Amniotic epithelial cell (primary cell): ENCODE results near the gene CLCNKB.
"Not testable (repeated sequence)": the region's sequence is repeated elsewhere in the genome, so short reads cannot be mapped to it uniquely, and the experiment has no call there.

Experiments used
- DNase-seq: peaks from one replicate; pipeline ENCODE4 v3.0.0-alpha.2; 2010; ENCODE audit warnings: low read depth

The CLCNKB gene

GRCh38 chr1:16043521-16043920 is at the start of gene CLCNKB:
TSS of gene CLCNKB (plus strand) at chr1:16043782. CDS start at chr1:16044493, 711 bp downstream.
- no peak for DNase-seq

- no peak for DNase-seq
Observed at GRCh38 chr1:15994081-15994480, 49.5 kb upstream of the CLCNKB start.

GRCh38 chr1:15994590-15995351 is 48.8 kb upstream of the CLCNKB start:
- peak; percentile 53 for DNase-seq

- DNase-seq = no peak
Observed at GRCh38 chr1:15997076-15997585, 46.5 kb upstream of the CLCNKB start.

- DNase-seq = no peak
Observed at GRCh38 chr1:15997637-15998280, 45.8 kb upstream of the CLCNKB start.

GRCh38 chr1:15998929-15999328 is 44.7 kb upstream of the CLCNKB start:
- DNase-seq = no peak

- not testable (repeated sequence) for DNase-seq
Observed at GRCh38 chr1:16001274-16001673, 42.3 kb upstream of the CLCNKB start.

GRCh38 chr1:16005597-16005996 is 38.0 kb upstream of the CLCNKB start:
- no peak for DNase-seq

- DNase-seq = no peak
Observed at GRCh38 chr1:16006010-16006409, 37.6 kb upstream of the CLCNKB start.

- peak; percentile 31 for DNase-seq
Observed at GRCh38 chr1:16006552-16007485, 36.8 kb upstream of the CLCNKB start.

GRCh38 chr1:16007671-16008341 is 35.8 kb upstream of the CLCNKB start:
- no peak for DNase-seq

GRCh38 chr1:16009030-16009460 is 34.5 kb upstream of the CLCNKB start:
- peak; percentile 54 for DNase-seq

- no peak for DNase-seq
Observed at GRCh38 chr1:16009678-16010077, 33.9 kb upstream of the CLCNKB start.

- no peak for DNase-seq
Observed at GRCh38 chr1:16010837-16011236, 32.7 kb upstream of the CLCNKB start.

- DNase-seq = no peak
Observed at GRCh38 chr1:16011936-16012589, 31.5 kb upstream of the CLCNKB start.

- peak; percentile 78 for DNase-seq
Observed at GRCh38 chr1:16012590-16013219, 30.9 kb upstream of the CLCNKB start.

GRCh38 chr1:16013220-16013907 is 30.2 kb upstream of the CLCNKB start:
- DNase-seq = peak; percentile 74

- DNase-seq = no peak
Observed at GRCh38 chr1:16013908-16014258, 29.7 kb upstream of the CLCNKB start.

- peak; percentile 64 for DNase-seq
Observed at GRCh38 chr1:16014509-16015482, 28.8 kb upstream of the CLCNKB start.
